A673 (cell line): ENCODE results near the gene CST2.

Experiments used
- EZH2 ChIP-seq: fragments of 200-600 bp; sonication (generic); IDR thresholded peaks from 2 replicates; pipeline ENCODE4 v1.6.1; 2017; ENCODE audit warnings: borderline replicate concordance, low read depth, mild to moderate bottlenecking, mixed read lengths, antibody characterized with exemption, low read length; ENCODE audit not compliant: poor library complexity, severe bottlenecking
- TF ChIP-seq, protein P1 (sequence below): fragments of 300-800, 200-600 bp; sonication (generic); conservative IDR thresholded peaks from 2 replicates; pipeline ENCODE4 v1.5.1; 2017; ENCODE audit warnings: low read depth, mild to moderate bottlenecking, antibody characterized with exemption, low read length, moderate library complexity, mixed read lengths

GRCh38 chr20:23794065-23794464 is 32.5 kb downstream of the CST2 start:
- TF ChIP-seq, protein P1, sequence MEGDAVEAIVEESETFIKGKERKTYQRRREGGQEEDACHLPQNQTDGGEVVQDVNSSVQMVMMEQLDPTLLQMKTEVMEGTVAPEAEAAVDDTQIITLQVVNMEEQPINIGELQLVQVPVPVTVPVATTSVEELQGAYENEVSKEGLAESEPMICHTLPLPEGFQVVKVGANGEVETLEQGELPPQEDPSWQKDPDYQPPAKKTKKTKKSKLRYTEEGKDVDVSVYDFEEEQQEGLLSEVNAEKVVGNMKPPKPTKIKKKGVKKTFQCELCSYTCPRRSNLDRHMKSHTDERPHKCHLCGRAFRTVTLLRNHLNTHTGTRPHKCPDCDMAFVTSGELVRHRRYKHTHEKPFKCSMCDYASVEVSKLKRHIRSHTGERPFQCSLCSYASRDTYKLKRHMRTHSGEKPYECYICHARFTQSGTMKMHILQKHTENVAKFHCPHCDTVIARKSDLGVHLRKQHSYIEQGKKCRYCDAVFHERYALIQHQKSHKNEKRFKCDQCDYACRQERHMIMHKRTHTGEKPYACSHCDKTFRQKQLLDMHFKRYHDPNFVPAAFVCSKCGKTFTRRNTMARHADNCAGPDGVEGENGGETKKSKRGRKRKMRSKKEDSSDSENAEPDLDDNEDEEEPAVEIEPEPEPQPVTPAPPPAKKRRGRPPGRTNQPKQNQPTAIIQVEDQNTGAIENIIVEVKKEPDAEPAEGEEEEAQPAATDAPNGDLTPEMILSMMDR, result no peak
- TF ChIP-seq EZH2, result no peak
